ENCODE measurements around the gene UBE2D1.
"Not testable (repeated sequence)": the region's sequence is repeated elsewhere in the genome, so short reads cannot be mapped to it uniquely, and the experiment has no call there.

UBE2D1 gene

DNA sequence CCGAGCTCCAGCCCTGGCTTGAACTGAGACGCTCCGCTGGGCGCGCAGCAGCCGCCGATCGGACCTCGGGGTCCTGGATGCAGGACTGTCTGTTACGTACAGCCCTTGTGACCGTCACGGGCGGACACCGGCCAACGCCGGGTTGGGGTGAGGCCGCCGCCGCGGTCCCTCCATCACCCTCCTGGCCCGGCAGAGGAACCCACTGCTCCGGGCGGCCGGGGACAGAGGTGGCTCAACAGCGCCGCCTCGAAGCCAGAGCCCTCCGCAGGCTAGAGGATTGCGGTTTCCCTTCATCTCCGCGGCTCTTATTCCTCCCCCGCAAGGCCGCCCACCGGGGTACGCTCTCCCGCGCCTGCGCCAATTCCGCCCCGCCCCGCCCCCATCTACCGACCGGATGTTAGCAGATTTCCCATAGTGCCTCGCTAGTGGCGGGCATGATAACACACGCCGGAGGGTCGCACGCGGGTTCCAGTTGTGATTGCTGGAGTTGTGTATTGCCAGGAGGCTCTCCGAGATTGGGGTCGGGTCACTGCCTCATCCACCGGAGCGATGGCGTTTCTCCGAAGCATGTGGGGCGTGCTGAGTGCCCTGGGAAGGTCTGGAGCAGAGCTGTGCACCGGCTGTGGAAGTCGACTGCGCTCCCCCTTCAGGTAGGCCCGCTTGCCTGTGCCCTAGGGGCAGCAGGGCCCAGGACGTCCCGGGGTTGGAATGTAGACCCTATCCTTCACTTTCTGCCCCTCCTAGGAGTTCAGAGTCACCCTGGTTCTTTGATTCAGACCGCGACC is 50.4 kb downstream of the UBE2D1 start, which contains the start of gene TFAM:
TSS of gene TFAM (plus strand) at position 412 of the 785 bp plus-strand sequence. CDS start at position 550, 138 bp downstream.
- peak; percentile 87 for DNase-seq

GRCh38 chr10:58385784-58386112 is 50.9 kb downstream of the UBE2D1 start:
- no peak for DNase-seq

DNA sequence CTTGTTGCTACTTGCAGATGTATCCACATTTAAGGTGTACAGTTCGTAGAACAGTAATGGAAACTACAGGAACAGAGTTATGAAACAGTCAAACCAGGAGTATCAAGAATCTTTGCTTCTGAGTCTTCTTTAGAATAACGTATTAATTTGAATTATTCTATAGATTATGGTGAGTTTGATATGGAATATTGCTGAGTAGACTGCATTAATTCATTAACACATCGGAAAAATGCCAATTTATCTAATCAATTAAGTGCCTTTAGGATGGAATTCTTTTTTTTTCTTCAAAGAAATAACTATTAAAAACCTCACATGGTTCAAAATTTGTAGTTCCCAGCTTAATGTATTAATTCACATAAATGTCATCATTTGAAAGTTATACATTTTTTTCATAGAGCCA is 54.2 kb downstream of the UBE2D1 start:
- DNase-seq, result no peak

DNA sequence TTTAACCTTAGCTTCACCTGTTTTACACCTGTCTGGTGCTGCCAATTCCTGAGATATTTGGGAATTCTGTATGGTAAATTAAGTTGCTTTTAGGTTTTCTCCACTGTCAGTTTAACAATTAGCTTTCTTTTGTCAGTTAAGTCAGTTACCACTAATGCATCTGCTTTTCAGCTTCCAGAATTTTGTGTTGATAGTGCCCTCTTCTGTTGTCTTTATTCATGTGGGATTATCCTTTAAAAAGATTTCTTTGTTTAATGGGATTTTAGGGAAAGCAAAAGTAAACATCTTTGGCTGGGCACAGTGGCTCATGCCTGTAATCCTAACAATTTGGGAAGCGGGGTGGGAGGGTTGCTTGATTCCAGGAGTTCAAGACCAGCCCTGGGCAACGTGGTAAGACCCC is 58.5 kb downstream of the UBE2D1 start:
- no peak for DNase-seq

DNA sequence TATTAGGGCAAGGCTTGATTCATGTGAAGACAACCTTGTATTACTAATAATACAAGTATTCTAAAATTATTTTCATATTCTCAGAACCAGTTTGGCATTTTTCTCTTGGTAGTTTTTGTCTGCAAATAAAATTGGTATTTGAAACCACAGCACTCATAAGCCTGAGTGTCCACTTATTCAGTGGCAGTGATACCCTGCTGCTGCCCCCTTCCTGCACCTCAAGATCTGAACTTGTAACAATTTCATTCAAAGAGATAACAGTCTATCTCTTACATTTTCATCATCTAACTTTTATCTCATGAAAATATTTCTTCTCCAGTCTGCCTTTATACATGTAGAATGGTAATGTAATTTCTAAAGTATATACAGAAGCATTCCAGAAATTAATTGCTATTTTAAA is 59.7 kb downstream of the UBE2D1 start:
- no peak for DNase-seq

GRCh38 chr10:58396057-58396456 is 61.3 kb downstream of the UBE2D1 start:
- DNase-seq, result no peak

DNA sequence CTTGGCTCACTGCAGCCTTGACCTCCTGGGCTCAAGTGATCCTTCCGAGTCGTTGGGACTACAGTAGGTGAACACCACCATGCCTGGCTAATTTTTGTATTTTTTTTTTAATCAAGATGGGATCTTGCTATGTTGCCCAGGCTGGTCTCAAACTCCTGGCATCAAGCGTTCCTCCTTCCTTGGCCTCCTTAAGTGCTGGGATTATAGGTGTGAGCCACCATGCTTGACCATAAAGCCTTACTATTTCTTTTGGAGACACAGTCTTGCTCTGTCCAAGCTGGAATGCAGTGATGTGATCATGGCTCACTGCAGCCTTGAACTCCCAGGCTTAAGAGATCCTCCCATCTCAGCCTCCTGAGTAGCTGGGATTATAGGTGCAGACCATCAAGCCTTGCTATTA is 63.0 kb downstream of the UBE2D1 start:
- no peak for DNase-seq

- no peak for DNase-seq
Observed at GRCh38 chr10:58399410-58399809, 64.6 kb downstream of the UBE2D1 start.

DNA sequence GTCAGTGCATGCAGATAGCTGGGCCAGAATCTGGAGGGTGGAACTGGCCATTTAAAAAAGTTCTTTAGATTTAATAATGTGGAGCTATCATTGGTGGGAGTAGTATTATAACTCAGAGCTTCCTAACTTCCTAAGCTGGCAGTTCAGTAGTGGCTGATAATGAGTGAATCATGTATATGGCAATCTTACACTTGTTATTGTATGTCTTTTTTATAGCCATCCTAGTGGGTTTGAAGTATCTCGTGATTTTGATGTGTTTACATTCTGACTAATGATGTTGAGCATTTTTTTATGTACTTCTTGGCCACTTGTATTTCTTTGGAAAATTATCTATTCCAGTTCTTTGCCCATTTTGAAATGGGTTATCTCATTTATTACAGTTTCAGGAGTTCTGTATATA is 65.8 kb downstream of the UBE2D1 start:
- DNase-seq, result no peak

DNA sequence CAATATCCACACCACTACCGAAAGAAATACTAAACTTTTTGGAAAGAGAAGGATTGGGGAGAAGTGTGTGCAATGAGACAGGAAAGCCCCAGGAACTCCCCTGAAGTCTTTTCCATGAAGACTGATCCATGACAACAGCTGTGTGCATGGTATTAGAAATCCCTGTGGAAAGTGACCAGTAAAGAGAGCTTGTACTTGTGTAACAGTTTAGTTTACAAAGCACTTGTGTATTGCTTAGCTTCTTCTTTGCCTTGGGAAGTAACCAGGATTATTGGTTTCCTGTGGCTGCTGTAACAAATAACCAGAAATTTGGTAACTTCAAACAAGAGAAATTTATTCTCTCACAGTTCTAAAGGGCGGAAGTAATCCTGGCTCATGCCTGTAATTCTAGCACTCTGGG is 69.2 kb downstream of the UBE2D1 start:
- DNase-seq, result no peak

DNA sequence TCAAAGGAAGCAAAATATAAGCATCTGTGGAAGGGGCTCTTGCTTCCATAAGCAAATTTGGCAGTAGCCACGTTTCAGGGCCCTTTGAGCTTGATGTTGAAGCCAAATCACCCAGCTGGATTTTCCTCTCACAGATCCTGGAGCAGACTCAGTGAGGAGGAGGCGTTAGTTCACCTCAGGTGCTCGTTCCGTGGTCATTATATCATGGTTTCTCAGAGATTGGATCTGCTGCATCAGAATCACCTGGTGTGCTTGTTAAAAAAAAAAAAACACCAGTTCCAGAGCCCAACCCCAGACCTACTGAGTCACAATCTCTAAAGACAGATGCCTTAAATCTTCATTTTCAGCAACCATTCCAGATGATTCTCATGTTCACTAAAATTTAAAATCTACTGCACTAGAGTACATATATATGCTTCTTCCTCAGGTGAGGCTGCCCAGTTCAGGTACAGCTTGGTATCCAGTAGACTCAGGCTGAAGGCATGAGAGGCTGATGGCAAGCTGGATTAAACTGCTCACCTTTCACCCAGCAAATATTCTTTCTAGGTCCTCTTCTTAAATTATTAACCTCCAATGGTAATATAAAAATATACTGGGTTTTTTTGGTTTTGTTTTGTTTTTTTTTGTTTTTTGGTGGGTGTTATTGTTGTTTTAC is 75.3 kb downstream of the UBE2D1 start:
- DNase-seq, result no peak

- no peak for DNase-seq
Observed at GRCh38 chr10:58412502-58412961, 77.7 kb downstream of the UBE2D1 start.

DNA sequence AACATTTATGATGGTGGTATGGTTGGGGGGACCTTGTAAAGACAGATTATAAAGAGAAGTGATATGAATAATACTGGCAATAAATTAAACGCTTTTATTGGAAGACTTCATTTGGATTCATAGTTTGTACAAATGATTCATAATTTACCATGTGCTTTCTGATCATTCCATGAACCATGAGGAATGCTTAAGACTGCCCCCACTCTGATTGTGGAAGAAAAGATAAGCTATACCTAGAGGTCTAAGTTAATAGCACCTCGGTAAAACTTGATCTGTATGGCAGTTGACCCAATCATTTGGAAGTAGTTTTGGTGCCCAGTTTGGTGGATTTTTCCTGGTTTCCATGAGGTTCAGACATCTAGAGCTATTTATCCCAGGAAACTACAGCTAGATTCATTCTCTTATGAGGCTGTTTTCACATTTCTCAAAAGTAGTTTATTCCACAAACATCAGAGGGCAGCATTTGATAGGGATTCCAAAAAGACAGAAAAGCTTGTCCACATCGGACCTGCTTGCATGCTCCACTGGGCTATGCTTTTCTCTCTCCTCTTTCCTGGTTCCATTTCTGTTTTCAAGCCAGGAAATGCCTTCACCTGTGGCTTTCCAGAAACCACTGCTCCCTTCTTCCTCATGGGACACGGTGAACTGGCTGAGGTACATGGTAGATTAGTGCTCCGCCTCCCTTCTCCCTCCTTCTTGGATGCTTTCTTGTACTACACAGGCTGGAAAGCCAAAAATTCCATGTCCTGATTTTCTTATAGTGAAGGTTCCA is 79.7 kb downstream of the UBE2D1 start:
- DNase-seq, result peak; percentile 36

GRCh38 chr10:58415757-58416156 is 81.0 kb downstream of the UBE2D1 start:
- DNase-seq, result no peak

GRCh38 chr10:58417902-58418301 is 83.1 kb downstream of the UBE2D1 start:
- DNase-seq, result not testable (repeated sequence)

Data from NCI-H774 (cell line).